HG02642 (cell line): ENCODE measurements around the gene LRRK1.

Experiments
- ATAC-seq: cut with Tn5 transposase; IDR thresholded peaks from one replicate; pipeline ENCODE4 v1.9.1; 2021; ENCODE audit warnings: mild to moderate bottlenecking; ENCODE audit not compliant: unreplicated experiment, poor library complexity

Gene LRRK1

GRCh38 chr15:101033801-101034200 lies 114.6 kb downstream of the LRRK1 start:
- ATAC-seq = no peak

GRCh38 chr15:101035611-101036010 lies 116.5 kb downstream of the LRRK1 start:
- ATAC-seq = peak; percentile 52

DNA sequence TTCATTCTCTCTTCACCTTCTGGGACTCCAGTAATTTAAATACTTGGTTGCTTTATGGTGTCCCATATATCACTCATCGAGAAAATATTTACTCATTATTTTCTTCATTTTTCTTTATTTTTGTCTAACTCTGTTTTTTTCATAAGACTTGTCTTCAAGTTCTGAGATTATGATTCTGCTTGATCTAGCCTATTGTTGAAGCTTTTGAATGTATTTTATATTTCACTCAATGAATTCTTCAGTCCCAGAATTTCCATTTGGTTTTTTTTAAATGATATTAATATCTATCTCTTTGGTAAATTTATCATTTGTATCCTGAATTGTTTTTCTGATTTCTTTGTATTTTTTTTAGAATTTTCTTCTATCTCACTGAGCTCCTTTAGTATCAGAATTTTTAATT lies 117.0 kb downstream of the LRRK1 start:
- ATAC-seq = no peak

- no peak for ATAC-seq
Observed at GRCh38 chr15:101037090-101037830, 118.1 kb downstream of the LRRK1 start.

DNA sequence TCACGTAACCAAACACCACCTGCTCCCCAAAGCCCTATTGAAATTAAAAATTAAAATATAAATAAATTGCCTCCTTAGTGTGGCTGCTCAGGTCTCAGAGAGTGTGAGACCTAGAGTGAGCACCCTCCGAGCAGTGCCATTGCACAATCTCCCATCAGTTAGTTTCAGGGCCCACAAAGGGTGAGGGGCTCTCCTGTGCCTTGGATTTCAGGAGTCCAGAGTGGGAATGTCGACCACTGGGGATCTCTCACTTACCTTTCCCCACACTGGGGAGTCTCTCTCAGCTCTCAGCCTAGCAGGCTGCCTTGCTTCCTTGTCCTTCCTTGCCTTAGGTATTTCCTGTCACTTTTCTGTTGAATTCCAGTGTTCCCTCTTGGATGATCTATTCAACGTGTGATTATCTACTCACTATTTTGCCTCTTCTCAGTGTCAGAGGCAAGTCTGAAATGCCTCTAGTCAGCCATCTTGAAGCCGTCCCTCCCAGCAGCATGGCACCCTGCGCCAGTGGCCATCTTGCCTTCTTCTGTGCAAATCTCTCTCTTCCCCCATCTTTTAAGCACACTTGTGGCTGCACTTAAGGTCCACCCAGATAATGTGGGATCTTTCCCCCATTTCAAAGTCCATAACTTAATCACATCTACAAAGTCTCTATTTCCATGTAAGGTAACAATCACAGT lies 119.3 kb downstream of the LRRK1 start:
- no peak for ATAC-seq

- no peak for ATAC-seq
Observed at GRCh38 chr15:101039461-101039860, 120.3 kb downstream of the LRRK1 start.

DNA sequence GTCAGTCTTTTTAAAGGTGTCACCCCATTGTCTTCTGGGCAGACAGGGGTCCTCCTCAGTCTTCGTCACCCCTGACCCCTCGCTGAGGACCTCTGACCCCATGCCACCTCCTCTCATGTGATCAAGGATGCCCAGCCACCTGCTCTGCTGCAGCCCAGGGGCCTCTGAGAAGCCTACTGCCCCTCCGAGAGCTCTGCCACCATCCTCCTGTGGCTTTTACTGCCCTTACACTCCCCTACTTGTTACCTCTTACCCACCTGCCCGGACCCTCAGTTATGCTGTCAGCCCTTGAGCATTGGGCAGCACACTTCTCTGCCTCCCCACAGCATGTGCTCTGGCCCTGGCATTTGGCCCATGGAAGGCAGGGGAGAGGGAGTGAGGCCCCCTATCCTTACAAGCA lies 123.2 kb downstream of the LRRK1 start:
- no peak for ATAC-seq

- no peak for ATAC-seq
Observed at GRCh38 chr15:101043011-101043410, 123.9 kb downstream of the LRRK1 start.

DNA sequence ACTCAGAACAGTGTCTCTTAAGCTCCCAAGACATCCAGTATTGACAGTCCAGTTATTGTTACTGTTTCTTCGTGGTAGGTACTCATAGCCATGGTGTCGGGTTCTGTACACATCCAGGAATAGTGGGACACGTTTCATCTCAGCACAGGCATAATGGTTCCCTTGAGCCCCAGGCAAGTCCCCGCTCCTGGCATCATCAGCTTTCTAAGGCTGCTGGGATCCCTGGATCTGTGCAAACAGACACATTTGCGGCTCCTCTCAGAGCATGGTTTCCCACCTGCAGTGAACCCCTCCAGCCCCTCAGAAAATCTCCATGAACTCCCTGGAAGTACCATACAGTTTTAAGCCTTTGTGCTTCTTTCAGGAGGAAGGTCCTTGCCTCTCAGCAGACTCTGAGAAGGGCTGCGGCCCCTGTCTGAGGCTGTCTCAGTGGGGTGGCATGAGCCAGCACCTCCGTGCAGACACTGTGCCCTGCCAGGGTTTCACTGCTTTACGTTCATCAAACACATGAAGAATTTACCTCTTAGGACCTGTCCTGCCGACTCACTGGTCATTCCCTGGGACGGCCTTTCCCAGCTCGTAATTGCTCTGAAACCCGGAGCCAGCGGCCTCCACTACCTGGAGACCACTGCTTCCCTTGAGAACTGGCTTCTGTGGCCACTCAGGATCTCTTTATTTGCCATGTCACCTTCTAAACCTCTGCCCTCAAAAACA lies 124.9 kb downstream of the LRRK1 start:
- ATAC-seq = no peak

GRCh38 chr15:101044625-101045235 lies 125.6 kb downstream of the LRRK1 start:
- no peak for ATAC-seq

DNA sequence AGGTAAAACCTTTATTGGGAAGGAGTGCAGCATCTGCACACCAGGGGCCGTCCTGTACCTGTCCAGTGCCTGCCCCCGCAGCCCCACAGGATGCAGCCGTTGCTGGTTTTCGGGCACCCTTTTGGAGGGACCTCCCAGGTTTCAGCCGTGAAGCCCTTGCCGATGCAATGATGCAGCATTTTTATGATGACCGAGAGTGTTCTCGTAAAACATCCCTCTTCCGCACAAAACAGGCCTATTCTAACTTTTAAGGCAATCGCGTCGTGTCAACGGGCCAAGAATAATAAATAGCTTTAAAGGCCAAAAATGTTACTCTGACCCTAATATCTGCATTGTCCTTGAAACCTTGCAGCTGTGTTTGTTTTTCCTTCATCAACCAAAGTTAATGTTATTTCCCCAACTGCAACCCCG lies 126.1 kb downstream of the LRRK1 start:
- no peak for ATAC-seq

- ATAC-seq = no peak
Observed at GRCh38 chr15:101045835-101046691, 126.9 kb downstream of the LRRK1 start.

DNA sequence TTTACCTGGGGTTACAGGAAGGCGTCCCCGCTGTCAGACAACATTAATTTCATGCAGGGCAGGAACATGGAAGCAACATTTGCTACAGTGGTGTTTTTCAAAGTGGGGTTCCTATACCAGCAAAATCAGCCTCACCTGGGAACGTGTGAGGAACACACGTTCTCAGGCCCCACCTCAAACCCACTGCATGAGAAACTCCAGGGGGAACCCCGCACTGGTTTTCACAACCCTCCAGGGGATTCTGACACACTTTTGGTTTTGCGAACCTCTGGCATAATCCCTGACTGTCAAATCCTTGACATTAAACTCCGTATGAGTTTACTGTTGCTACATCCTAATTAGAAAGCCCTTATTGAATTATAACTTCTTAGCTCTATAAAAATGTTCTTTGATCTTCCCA lies 127.7 kb downstream of the LRRK1 start:
- ATAC-seq = no peak

DNA sequence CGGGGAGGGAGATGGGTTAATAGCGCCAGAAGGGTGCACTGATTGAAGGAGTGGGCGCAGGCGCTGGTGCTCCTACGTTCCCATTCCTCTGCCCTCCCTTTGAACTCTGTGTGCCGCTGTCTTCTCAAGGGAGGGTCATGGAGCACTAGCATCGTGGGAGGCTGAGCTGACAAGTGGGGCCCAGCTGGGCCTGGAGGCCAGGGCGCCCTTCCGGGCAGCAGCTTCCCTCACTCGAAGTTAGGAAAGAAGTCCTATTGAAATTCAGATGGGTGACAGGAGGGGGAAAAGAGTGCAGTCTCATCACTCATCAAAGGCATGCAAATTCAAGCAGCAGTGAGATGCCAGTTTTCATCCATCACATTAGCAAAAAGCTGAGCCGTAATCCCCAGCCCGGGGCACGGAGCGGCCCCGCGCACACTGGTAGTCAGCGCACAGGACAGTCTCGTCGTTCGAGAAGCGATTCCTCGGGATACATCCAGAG lies 128.2 kb downstream of the LRRK1 start:
- no peak for ATAC-seq

GRCh38 chr15:101048176-101048575 lies 129.0 kb downstream of the LRRK1 start:
- no peak for ATAC-seq

DNA sequence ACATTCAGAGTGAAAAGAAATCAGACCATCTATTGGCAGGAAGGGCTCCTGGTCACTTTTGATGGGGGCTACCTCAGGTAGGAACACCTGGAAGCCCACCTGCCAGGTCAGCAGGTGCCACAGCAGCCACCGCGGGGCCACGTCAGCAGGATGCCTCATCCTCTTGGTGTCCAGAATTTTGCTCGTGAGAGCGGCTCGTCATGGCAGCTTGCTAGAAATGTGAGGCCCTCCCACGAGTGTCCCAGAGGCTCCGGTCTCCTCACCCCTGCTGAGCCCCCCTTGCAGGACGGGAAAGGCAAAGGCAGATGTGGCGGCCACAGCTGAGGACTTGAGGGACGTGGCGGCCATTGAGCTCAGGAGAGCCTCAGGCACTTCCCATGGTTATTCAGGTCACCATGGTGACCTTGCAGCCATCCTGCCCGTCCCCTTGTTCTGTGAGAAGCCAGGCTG lies 129.4 kb downstream of the LRRK1 start:
- no peak for ATAC-seq

GRCh38 chr15:101049282-101049681 lies 130.1 kb downstream of the LRRK1 start:
- ATAC-seq = no peak

- ATAC-seq = no peak
Observed at GRCh38 chr15:101049856-101050622, 130.9 kb downstream of the LRRK1 start.
